ENCODE data around the gene EAPP. TPM values are rescaled to one million over a fixed set of nuclear protein-coding genes. Genes with fewer than 3 reads are reported as not detected.
A peak's percentile ranks its signal among the peaks of the same experiment; 100 is the strongest.
"Not testable (repeated sequence)": the region's sequence is repeated elsewhere in the genome, so short reads cannot be mapped to it uniquely, and the experiment has no call there.

EAPP gene
- 52.3 TPM for polyA plus RNA-seq
- long read RNA-seq, donor 1, transcript EAPP-201 (6 exons, 1,321 nt): major isoform, 13 of 15 reads
- long read RNA-seq, donor 1, partial matches to known transcripts: 0 of 15 reads
- long read RNA-seq, donor 1, other reads (novel, unspliced or antisense): 0 of 15 reads
- long read RNA-seq, donor 2, transcript EAPP-201 (6 exons, 1,321 nt): major isoform, 22 of 40 reads
- long read RNA-seq, donor 2, partial matches to known transcripts: 11 of 40 reads
- long read RNA-seq, donor 2, other reads (novel, unspliced or antisense): 0 of 40 reads
- long read RNA-seq, donor 3: 0 reads
- long read RNA-seq, donor 4, partial matches to known transcripts: 0 of 1 reads
- long read RNA-seq, donor 4, other reads (novel, unspliced or antisense): 0 of 1 reads
- long read RNA-seq, donor 5, transcript EAPP-201 (6 exons, 1,321 nt): major isoform, 19 of 28 reads
- long read RNA-seq, donor 5, partial matches to known transcripts: 8 of 28 reads
- long read RNA-seq, donor 5, other reads (novel, unspliced or antisense): 0 of 28 reads
- long read RNA-seq, donor 6, transcript EAPP-201 (6 exons, 1,321 nt): major isoform, 13 of 52 reads
- long read RNA-seq, donor 6, partial matches to known transcripts: 35 of 52 reads
- long read RNA-seq, donor 6, other reads (novel, unspliced or antisense): 0 of 52 reads
- long read RNA-seq, donor 7, transcript EAPP-201 (6 exons, 1,321 nt): major isoform, 10 of 16 reads
- long read RNA-seq, donor 7, partial matches to known transcripts: 5 of 16 reads
- long read RNA-seq, donor 7, other reads (novel, unspliced or antisense): 0 of 16 reads
- long read RNA-seq, donor 8, transcript EAPP-201 (6 exons, 1,321 nt): major isoform, 28 of 41 reads
- long read RNA-seq, donor 8, partial matches to known transcripts: 10 of 41 reads
- long read RNA-seq, donor 8, other reads (novel, unspliced or antisense): 0 of 41 reads
- long read RNA-seq, donor 9, transcript EAPP-201 (6 exons, 1,321 nt): major isoform, 23 of 34 reads
- long read RNA-seq, donor 9, partial matches to known transcripts: 8 of 34 reads
- long read RNA-seq, donor 9, other reads (novel, unspliced or antisense): 0 of 34 reads
- long read RNA-seq, donor 10, transcript EAPP-201 (6 exons, 1,321 nt): major isoform, 14 of 15 reads
- long read RNA-seq, donor 10, partial matches to known transcripts: 0 of 15 reads
- long read RNA-seq, donor 10, other reads (novel, unspliced or antisense): 0 of 15 reads
- long read RNA-seq, donor 11, transcript EAPP-201 (6 exons, 1,321 nt): major isoform, 13 of 15 reads
- long read RNA-seq, donor 11, partial matches to known transcripts: 0 of 15 reads
- long read RNA-seq, donor 11, other reads (novel, unspliced or antisense): 0 of 15 reads

- peak within 1 kb of the TSS; percentile 94 for H3K27ac ChIP-seq (ENCODE audit: low read length)
- peak within 1 kb of the TSS; percentile 77 for H3K4me3 ChIP-seq (ENCODE audit: low read length)
- DNase-seq: peak; percentile 98 to 99
- H3K4me1 ChIP-seq (ENCODE audit: control insufficient read depth, insufficient read depth, low read length): peaks cover 15% of the 10 kb centered on the region
- no peaks in the 10 kb centered on the region for H3K27me3 ChIP-seq (ENCODE audit: control insufficient read depth, insufficient read depth, low read length)
- no CpG with 5 or more reads among the region's 59 CpGs for WGBS (ENCODE audit: insufficient coverage, low lambda C conversion rate)
- no peaks in the 10 kb centered on the region for H3K9me3 ChIP-seq (ENCODE audit: control insufficient read depth, low read depth, low read length)
- peaks cover 17% of the 10 kb centered on the region for H3K36me3 ChIP-seq (ENCODE audit: control insufficient read depth, insufficient read depth, low read length)
Measured at GRCh38 chr14:34539407-34540180, at the start of gene EAPP. EAPP (minus strand) TSS chr14:34539701; CDS start chr14:34539628, 73 bp downstream.

- Histone ChIP-seq H3K9me3 (ENCODE audit: control insufficient read depth, low read depth, low read length) (no peaks in the 10 kb centered on the region), H3K27ac (ENCODE audit: low read length) (no peak overlapping the region), H3K36me3 (ENCODE audit: control insufficient read depth, insufficient read depth, low read length) (peaks cover 58% of the 10 kb centered on the region), H3K4me3 (ENCODE audit: low read length) (no peak overlapping the region), H3K27me3 (ENCODE audit: control insufficient read depth, insufficient read depth, low read length) (no peaks in the 10 kb centered on the region), H3K4me1 (ENCODE audit: control insufficient read depth, insufficient read depth, low read length) (no peaks in the 10 kb centered on the region)
- WGBS (ENCODE audit: insufficient coverage, low lambda C conversion rate): no CpG with 5 or more reads among the region's 6 CpGs
- DNase-seq: no peak
Measured at GRCh38 chr14:34583525-34583924, 44.0 kb upstream of the EAPP start.

GRCh38 chr14:34582117-34582680 is 42.7 kb upstream of the EAPP start:
- no peak overlapping the region for H3K4me3 ChIP-seq (ENCODE audit: low read length)
- no peak for DNase-seq
- H3K4me1 ChIP-seq (ENCODE audit: control insufficient read depth, insufficient read depth, low read length): no peaks in the 10 kb centered on the region
- no CpG with 5 or more reads among the region's 11 CpGs for WGBS (ENCODE audit: insufficient coverage, low lambda C conversion rate)
- H3K27me3 ChIP-seq (ENCODE audit: control insufficient read depth, insufficient read depth, low read length): no peaks in the 10 kb centered on the region
- no peak overlapping the region for H3K27ac ChIP-seq (ENCODE audit: low read length)
- no peaks in the 10 kb centered on the region for H3K9me3 ChIP-seq (ENCODE audit: control insufficient read depth, low read depth, low read length)
- H3K36me3 ChIP-seq (ENCODE audit: control insufficient read depth, insufficient read depth, low read length): peaks cover 58% of the 10 kb centered on the region

- H3K4me3 ChIP-seq (ENCODE audit: low read length): no peak overlapping the region
- H3K4me1 ChIP-seq (ENCODE audit: control insufficient read depth, insufficient read depth, low read length): no peaks in the 10 kb centered on the region
- WGBS (ENCODE audit: insufficient coverage, low lambda C conversion rate): no CpG with 5 or more reads among the region's 5 CpGs
- no peak overlapping the region for H3K27ac ChIP-seq (ENCODE audit: low read length)
- no peaks in the 10 kb centered on the region for H3K9me3 ChIP-seq (ENCODE audit: control insufficient read depth, low read depth, low read length)
- DNase-seq: no peak
- no peaks in the 10 kb centered on the region for H3K27me3 ChIP-seq (ENCODE audit: control insufficient read depth, insufficient read depth, low read length)
- peaks cover 49% of the 10 kb centered on the region for H3K36me3 ChIP-seq (ENCODE audit: control insufficient read depth, insufficient read depth, low read length)
Measured at GRCh38 chr14:34580381-34580780, 40.9 kb upstream of the EAPP start.

- no peak overlapping the region for H3K27ac ChIP-seq (ENCODE audit: low read length)
- no peak for DNase-seq
- peaks cover 52% of the 10 kb centered on the region for H3K36me3 ChIP-seq (ENCODE audit: control insufficient read depth, insufficient read depth, low read length)
- H3K4me1 ChIP-seq (ENCODE audit: control insufficient read depth, insufficient read depth, low read length): no peaks in the 10 kb centered on the region
- H3K4me3 ChIP-seq (ENCODE audit: low read length): no peak overlapping the region
- 100% methylated on average over 1 of the region's 3 CpGs for WGBS (ENCODE audit: insufficient coverage, low lambda C conversion rate)
- no peaks in the 10 kb centered on the region for H3K27me3 ChIP-seq (ENCODE audit: control insufficient read depth, insufficient read depth, low read length)
- no peaks in the 10 kb centered on the region for H3K9me3 ChIP-seq (ENCODE audit: control insufficient read depth, low read depth, low read length)
Measured at GRCh38 chr14:34571771-34572170, 32.3 kb upstream of the EAPP start.

- DNase-seq: no peak
- Histone ChIP-seq H3K9me3 (ENCODE audit: control insufficient read depth, low read depth, low read length) (no peaks in the 10 kb centered on the region), H3K4me1 (ENCODE audit: control insufficient read depth, insufficient read depth, low read length) (no peaks in the 10 kb centered on the region), H3K4me3 (ENCODE audit: low read length) (no peak overlapping the region), H3K27ac (ENCODE audit: low read length) (no peak overlapping the region), H3K36me3 (ENCODE audit: control insufficient read depth, insufficient read depth, low read length) (peaks cover 62% of the 10 kb centered on the region), H3K27me3 (ENCODE audit: control insufficient read depth, insufficient read depth, low read length) (no peaks in the 10 kb centered on the region)
- no CpG with 5 or more reads among the region's 4 CpGs for WGBS (ENCODE audit: insufficient coverage, low lambda C conversion rate)
Measured at GRCh38 chr14:34569750-34570149, 30.2 kb upstream of the EAPP start.

- Histone ChIP-seq H3K4me1 (ENCODE audit: control insufficient read depth, insufficient read depth, low read length) (no peaks in the 10 kb centered on the region), H3K36me3 (ENCODE audit: control insufficient read depth, insufficient read depth, low read length) (peaks cover 67% of the 10 kb centered on the region), H3K4me3 (ENCODE audit: low read length) (no peak overlapping the region), H3K27me3 (ENCODE audit: control insufficient read depth, insufficient read depth, low read length) (no peaks in the 10 kb centered on the region), H3K9me3 (ENCODE audit: control insufficient read depth, low read depth, low read length) (no peaks in the 10 kb centered on the region), H3K27ac (ENCODE audit: low read length) (no peak overlapping the region)
- WGBS (ENCODE audit: insufficient coverage, low lambda C conversion rate): no CpG with 5 or more reads among the region's 13 CpGs
- no peak for DNase-seq
Measured at GRCh38 chr14:34568803-34569202, 29.3 kb upstream of the EAPP start.

GRCh38 chr14:34562776-34563150 is 23.3 kb upstream of the EAPP start:
- no CpG with 5 or more reads among the region's 8 CpGs for WGBS (ENCODE audit: insufficient coverage, low lambda C conversion rate)
- DNase-seq: no peak
- no peak overlapping the region for H3K27ac ChIP-seq (ENCODE audit: low read length)

GRCh38 chr14:34562037-34562775 is 22.7 kb upstream of the EAPP start:
- H3K4me1 ChIP-seq (ENCODE audit: control insufficient read depth, insufficient read depth, low read length); DNase-seq; H3K27me3 ChIP-seq (ENCODE audit: control insufficient read depth, insufficient read depth, low read length); H3K4me3 ChIP-seq (ENCODE audit: low read length); H3K27ac ChIP-seq (ENCODE audit: low read length); H3K9me3 ChIP-seq (ENCODE audit: control insufficient read depth, low read depth, low read length): not testable (repeated sequence)
- WGBS (ENCODE audit: insufficient coverage, low lambda C conversion rate): 100% methylated on average over 1 of the region's 8 CpGs
- peaks cover 26% of the 10 kb centered on the region for H3K36me3 ChIP-seq (ENCODE audit: control insufficient read depth, insufficient read depth, low read length)

More at GRCh38 chr14:34562776-34563150, 23.3 kb upstream of the EAPP start:
- Histone ChIP-seq H3K4me1 (ENCODE audit: control insufficient read depth, insufficient read depth, low read length) (no peaks in the 10 kb centered on the region), H3K9me3 (ENCODE audit: control insufficient read depth, low read depth, low read length) (no peaks in the 10 kb centered on the region), H3K4me3 (ENCODE audit: low read length) (no peak overlapping the region), H3K27me3 (ENCODE audit: control insufficient read depth, insufficient read depth, low read length) (no peaks in the 10 kb centered on the region), H3K36me3 (ENCODE audit: control insufficient read depth, insufficient read depth, low read length) (peaks cover 28% of the 10 kb centered on the region)

Data from large intestine (tissue), 12 donors.